SW480 (cell line): ENCODE measurements around the gene LDLRAD4.
"Not testable (repeated sequence)": the region's sequence is repeated elsewhere in the genome, so short reads cannot be mapped to it uniquely, and the experiment has no call there.

Source experiments
- DNase-seq: peaks from one replicate; pipeline ENCODE4 v3.0.0-alpha.2; 2016; ENCODE audit warnings: low spot score

Gene LDLRAD4

DNA sequence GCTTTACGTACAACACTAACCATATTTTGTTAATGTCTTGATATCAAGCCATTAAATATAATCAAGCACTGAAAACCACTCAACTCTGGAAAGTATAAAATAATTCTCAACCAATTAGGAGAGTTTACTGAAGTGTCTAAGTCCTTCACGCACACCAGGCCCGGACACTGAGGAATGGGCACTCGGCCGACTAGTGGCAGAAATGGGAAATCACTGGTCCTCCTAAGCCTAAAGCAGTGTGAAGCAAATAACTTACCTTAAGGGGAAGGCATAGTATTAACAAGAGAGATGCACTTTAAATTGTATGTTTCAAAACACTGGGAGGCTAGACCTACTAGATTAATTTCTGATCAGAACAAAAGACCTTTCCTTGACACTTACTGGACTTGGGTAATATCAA is 462.1 kb downstream of the LDLRAD4 start:
- no peak for DNase-seq

DNA sequence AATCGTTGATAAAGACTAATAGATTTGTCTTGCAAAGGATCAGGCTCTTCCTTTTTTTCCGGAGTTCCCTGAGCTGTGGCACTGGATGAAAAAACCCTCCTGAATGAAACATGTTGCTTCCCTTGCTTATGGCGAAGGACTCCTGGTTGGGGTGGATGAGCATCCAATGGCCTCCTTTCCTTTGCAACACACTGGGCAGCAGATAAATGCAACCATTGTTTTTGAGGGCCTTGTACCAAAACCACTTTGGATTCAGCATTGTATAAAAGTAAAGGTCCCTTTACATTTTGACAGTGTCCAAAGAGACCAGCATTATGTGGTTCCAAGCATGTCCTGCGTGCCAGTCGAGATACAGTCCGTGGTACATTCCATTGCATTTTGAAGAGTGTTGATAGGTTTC is 463.1 kb downstream of the LDLRAD4 start:
- no peak for DNase-seq

DNA sequence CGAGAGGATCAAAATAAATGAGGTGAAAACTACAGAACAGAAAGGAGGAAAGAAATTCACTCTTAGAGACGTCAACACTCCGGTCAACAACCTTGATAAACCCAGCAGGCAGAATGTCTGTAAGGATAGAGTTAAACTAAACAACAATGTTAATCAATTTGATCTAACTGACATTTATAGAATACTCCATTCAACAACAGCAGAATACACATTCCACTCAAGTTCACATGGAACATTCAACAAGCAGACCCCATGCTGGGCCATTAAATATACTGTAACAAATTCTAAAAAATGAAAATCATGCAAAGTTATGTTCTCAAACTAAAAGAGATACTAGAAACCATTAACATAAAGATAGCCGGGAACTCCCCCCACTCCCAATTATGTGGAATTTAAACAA is 466.0 kb downstream of the LDLRAD4 start:
- DNase-seq: no peak

DNA sequence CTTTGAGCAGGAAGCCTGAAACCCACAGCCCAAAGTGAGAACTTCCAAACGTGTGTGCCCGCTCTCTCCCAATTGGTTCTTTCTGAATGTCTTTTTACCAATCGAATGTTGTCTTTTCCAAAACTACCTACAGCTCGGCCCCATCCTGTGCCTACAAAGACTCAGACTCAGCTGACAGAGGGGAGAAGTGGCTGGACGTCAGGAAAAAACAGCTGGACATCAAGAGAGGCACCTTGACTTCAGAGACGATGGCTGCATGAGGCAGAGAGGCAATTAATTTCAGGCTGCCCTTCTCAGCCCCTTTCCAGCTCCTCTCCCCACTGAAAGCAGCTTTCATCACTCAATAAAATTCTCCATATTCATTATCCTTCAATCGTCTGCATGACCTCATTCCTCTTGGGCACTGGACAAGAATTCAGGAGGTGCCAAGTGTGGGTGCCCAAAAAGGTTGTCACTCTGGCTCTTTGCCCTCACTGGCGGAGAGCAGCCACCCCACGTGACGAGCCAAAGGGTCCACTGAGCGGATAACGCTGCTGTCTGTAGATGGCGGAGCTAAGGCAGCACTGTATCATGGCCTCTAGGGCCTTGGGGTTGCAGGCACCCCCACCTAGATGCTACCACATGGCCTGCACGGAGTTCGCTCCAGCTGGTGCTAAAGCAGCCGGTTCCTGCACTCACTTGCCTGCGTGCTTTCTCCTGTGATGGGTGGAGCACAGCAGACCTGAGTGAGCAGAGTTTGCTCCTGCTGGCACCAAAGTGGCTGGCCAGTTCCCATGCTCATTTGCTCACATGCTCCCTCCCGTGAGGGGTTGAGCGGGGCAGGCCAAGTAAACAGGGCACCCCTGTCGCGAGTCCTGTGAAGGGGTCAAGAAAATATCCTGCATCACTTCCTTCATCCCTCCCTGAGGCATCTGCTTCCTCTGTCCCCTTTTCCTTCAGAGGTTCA is 469.9 kb downstream of the LDLRAD4 start:
- DNase-seq: no peak

DNA sequence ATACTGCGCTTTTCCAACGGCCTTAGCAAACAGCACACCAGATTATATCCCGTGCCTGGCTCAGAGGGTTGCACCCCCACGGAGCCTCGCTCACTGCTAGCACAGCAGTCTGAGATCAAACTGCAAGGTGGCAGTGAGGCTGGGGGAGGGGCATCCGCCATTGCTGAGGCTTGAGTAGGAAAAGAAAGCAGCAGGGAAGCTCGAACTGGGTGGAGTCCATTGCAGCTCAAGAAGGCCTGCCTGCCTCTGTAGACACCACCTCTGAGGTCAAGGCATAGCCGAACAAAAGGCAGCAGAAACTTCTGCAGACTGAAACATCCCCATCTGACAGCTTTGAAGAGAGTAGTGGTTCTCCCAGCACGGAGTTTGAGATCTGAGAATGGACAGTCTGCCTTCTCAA is 471.5 kb downstream of the LDLRAD4 start:
- not testable (repeated sequence) for DNase-seq

DNA sequence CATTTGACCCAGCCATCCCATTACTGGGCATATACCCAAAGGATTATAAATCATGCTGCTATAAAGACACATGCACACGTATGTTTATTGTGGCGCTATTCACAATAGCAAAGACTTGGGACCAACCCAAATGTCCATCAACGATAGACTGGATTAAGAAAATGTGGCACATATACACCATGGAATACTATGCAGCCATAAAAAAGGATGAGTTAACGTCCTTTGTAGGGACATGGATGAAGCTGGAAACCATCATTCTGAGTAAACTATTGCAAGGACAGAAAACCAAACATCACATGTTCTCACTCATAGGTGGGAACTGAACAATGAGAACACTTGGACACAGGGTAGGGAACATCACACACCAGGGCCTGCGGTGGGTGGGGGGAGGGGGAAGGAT is 476.8 kb downstream of the LDLRAD4 start:
- not testable (repeated sequence) for DNase-seq

DNA sequence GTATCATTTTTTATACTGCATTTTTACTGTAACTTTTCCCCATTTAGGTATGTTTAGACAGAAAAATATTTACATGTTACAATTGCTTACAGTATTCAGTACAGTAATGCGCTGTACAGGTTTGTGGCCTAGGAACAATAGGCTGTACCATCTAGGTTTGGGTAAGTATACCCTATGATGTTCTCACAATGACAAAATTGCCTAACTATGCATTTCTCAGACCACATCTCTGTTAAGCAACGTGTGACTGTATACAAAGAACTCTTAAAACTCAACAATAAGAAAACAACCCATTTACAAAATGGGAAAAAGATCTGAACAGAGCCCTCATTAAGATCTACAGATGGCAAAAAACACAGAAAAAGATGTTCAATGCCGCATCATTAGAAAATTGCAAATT is 478.4 kb downstream of the LDLRAD4 start:
- DNase-seq: no peak

DNA sequence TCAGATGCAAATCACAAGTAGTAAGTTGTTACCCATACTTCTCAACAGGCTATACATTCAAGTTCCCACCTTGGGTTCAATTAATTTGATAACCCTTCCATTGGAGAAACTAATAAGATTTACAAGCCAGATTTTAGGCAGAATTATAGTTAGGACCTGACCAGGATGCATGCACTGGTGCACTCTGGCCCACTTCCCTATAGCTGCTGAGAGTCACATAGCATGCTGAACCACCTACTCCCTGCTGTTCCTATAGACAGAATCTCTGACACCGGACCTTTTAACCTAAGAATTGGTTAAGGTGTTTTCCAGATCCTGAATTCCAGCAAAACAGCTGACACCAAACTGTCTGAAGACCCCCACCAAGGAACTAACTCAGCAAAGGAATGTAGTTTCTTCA is 481.6 kb downstream of the LDLRAD4 start:
- no peak for DNase-seq
